GM18505 (cell line): Measurements from ENCODE around the gene MYCL.

Experiments
- ATAC-seq: cut with Tn5 transposase; IDR thresholded peaks from one replicate; pipeline ENCODE4 v1.9.1; 2021; ENCODE audit not compliant: unreplicated experiment
- POLR2A ChIP-seq: IDR thresholded peaks from 4 replicates; pipeline ENCODE4 v1.6.1; 2011; ENCODE audit warnings: borderline replicate concordance; ENCODE audit not compliant: insufficient read depth, insufficient read length; ENCODE audit errors: extremely low read depth

Gene MYCL

GRCh38 chr1:39866767-39867166 lies 35.0 kb downstream of the MYCL start:
- TF ChIP-seq POLR2A: no peak
- no peak for ATAC-seq

GRCh38 chr1:39865762-39866161 lies 36.0 kb downstream of the MYCL start:
- no peak for ATAC-seq
- TF ChIP-seq POLR2A: no peak

- ATAC-seq: no peak
- TF ChIP-seq POLR2A: no peak
Measured at GRCh38 chr1:39863177-39863576, 38.5 kb downstream of the MYCL start.

GRCh38 chr1:39861003-39861402 lies 40.7 kb downstream of the MYCL start:
- ATAC-seq: no peak
- TF ChIP-seq POLR2A: no peak

- ATAC-seq: no peak
Measured at GRCh38 chr1:39859859-39860812, 41.6 kb downstream of the MYCL start.

GRCh38 chr1:39858315-39858714 lies 43.4 kb downstream of the MYCL start:
- no peak for TF ChIP-seq POLR2A
- no peak for ATAC-seq

More at GRCh38 chr1:39859859-39860812, 41.6 kb downstream of the MYCL start:
- no peak for TF ChIP-seq POLR2A

- no peak for TF ChIP-seq POLR2A
- no peak for ATAC-seq
Measured at GRCh38 chr1:39857126-39857878, 44.4 kb downstream of the MYCL start.

GRCh38 chr1:39854738-39855137 lies 47.0 kb downstream of the MYCL start:
- ATAC-seq: no peak
- no peak for TF ChIP-seq POLR2A

GRCh38 chr1:39854314-39854713 lies 47.4 kb downstream of the MYCL start:
- ATAC-seq: no peak
- TF ChIP-seq POLR2A: no peak

GRCh38 chr1:39852876-39853275 lies 48.8 kb downstream of the MYCL start:
- TF ChIP-seq POLR2A: no peak
- ATAC-seq: no peak

GRCh38 chr1:39852214-39852791 lies 49.4 kb downstream of the MYCL start:
- no peak for ATAC-seq

GRCh38 chr1:39850606-39851216 lies 51.0 kb downstream of the MYCL start:
- ATAC-seq: no peak
- TF ChIP-seq POLR2A: no peak

More at GRCh38 chr1:39852214-39852791, 49.4 kb downstream of the MYCL start:
- TF ChIP-seq POLR2A: no peak

- TF ChIP-seq POLR2A: no peak
- ATAC-seq: no peak
Measured at GRCh38 chr1:39849203-39849602, 52.5 kb downstream of the MYCL start.
